Lung (tissue), 12 donors: ENCODE measurements around the gene PRDX2. TPM values are rescaled to one million over a fixed set of nuclear protein-coding genes. Genes with fewer than 3 reads are reported as not detected.

Experiments
- ATAC-seq: fragments of 200-7000 bp; cut with Tn5 transposase; one replicate; pipeline ENCODE4 v1.9.1; 2020; ENCODE audit warnings: moderate number of reproducible peaks; ENCODE audit not compliant: insufficient read depth, low FRiP score
- DNase-seq, 3 donors: peaks; one replicate each; pipeline ENCODE4 v3.0.0-alpha.2; 2013 to 2017
- H3K27ac ChIP-seq, 2 donors: one replicate each; pipeline ENCODE4 v1.5.1; 2013; ENCODE audit warnings: mild to moderate bottlenecking in 2 of 2, moderate library complexity in 2 of 2, control low read depth in 1 of 2, inconsistent platforms in 1 of 2, low read depth in 1 of 2, low read length in 1 of 2
- H3K27me3 ChIP-seq, 3 donors: one replicate each; pipeline ENCODE4 v1.5.1; 2013; ENCODE audit warnings: low read length in 2 of 3; ENCODE audit not compliant: control insufficient read depth in 3 of 3, insufficient read depth in 3 of 3
- H3K36me3 ChIP-seq, 4 donors: one replicate each; pipeline ENCODE4 v1.5.1; 2013; ENCODE audit warnings: low read length in 4 of 4, mild to moderate bottlenecking in 1 of 4, moderate library complexity in 1 of 4; ENCODE audit not compliant: control insufficient read depth in 4 of 4, insufficient read depth in 4 of 4
- H3K4me1 ChIP-seq, 5 donors: one replicate each; pipeline ENCODE4 v1.5.1; 2013; ENCODE audit warnings: low read length in 5 of 5, mild to moderate bottlenecking in 2 of 5, moderate library complexity in 1 of 5; ENCODE audit not compliant: control insufficient read depth in 5 of 5, insufficient read depth in 5 of 5
- H3K4me3 ChIP-seq: one replicate; pipeline ENCODE4 v1.5.1; 2013; ENCODE audit warnings: mild to moderate bottlenecking, control low read depth, moderate library complexity
- H3K9ac ChIP-seq, 2 donors: one replicate each; pipeline ENCODE4 v1.5.1; 2013; ENCODE audit warnings: low read length in 2 of 2, control low read depth in 1 of 2; ENCODE audit not compliant: insufficient read depth in 1 of 2
- H3K9me3 ChIP-seq, 4 donors: one replicate each; pipeline ENCODE4 v1.5.1; 2013; ENCODE audit warnings: low read length in 3 of 4, mild to moderate bottlenecking in 1 of 4, moderate library complexity in 1 of 4; ENCODE audit not compliant: control insufficient read depth in 4 of 4, insufficient read depth in 3 of 4
- WGBS, 2 donors: extraction: QIAGEN DNeasy Blood & Tissue Kit; methylation state at CpG; one replicate each; pipeline ENCODE4 v1.1.7; 2013; 5-methylcytosine and 5-hydroxymethylcytosine counted together
- polyA plus RNA-seq, 2 donors: library from polyadenylated mRNA; stranded (reverse); fragments of 200-250 nt; gene quantifications; one replicate each; pipeline ENCODE4 v1.2.1, GENCODE V29; 2013
- total RNA-seq, 2 donors: library from RNA; depleted of rRNA in 1 of 2; stranded (reverse); fragments of >200 nt in 1 of 2; gene quantifications; one replicate each; pipeline ENCODE4 v1.2.1, GENCODE V29; 2014 to 2021
- TF ChIP-seq, protein P1 (sequence below): IDR thresholded peaks from 2 replicates; pipeline ENCODE4 v1.5.1; 2012; ENCODE audit warnings: mild to moderate bottlenecking; ENCODE audit errors: control extremely low read depth, extremely low read depth
- donor health status: control.
- donor health status: control.
- donor health status: Bipolar disorder and iron deficiency.
- donor health status: healthy.
- donor health status: DM: yes; HTN: yes; CAD: no.

PRDX2 gene
- total and polyA plus RNA-seq, 4 donors: 132 to 196 (median 173) TPM

DNA sequence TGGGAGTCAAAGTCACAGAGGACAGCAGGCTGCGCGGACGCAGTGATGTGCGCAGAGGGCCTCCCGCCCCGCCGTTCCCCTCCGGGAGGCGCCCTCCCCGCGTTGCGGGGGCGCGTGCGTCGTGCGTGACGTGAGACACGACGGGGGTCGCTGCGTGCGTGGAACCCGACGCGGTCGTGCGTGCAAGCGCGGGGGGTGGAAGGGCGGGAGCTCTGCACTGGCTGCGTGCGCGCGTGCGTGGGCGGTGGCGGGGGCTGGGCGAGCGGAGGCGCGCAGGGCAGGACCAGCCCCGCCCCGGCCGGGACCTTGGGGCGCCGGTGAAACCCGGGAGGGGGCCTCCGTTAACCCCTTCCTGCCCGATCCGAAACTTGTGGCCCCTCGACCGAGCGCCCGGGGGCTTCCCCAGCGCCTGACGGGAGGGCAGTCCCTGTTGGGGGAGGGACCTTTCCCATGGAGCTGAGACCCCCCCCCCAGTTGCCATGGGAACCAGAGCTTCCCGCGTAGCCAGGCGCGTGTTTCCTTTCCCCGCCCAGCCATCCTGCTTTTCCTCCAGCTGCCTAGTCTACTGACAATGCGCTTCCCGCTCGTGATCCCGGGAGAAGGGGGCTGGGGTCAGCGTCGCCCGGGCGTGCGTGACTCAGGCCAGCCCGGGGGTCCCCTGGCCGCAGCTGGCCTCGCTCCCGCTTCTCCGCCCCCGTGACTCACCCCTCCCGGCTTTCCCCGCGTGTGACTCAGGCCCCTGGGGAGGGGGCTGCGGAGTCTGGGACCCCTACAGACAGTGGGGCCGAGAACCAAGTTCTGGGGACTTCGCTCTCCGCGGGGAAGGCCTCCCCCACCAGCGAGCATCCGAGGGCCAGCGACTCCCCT is 18.9 kb downstream of the PRDX2 start:
- Histone ChIP-seq H3K9ac (peak overlapping the region; percentile 39 to 94), H3K4me1 (peaks cover 0 to 79% (median 42%) of the 10 kb centered on the region in 5 donors), H3K36me3 (no peaks in the 10 kb centered on the region), H3K4me3 (peak overlapping the region; percentile 40), H3K27ac (peak overlapping the region; percentile 86 to 87), H3K9me3 (no peaks in the 10 kb centered on the region), H3K27me3 (no peaks in the 10 kb centered on the region)
- peak; percentile 58 for ATAC-seq
- 0 to 1% methylated on average over 64 to 88 of the region's 88 CpGs for WGBS, 2 donors
- TF ChIP-seq, protein P1, sequence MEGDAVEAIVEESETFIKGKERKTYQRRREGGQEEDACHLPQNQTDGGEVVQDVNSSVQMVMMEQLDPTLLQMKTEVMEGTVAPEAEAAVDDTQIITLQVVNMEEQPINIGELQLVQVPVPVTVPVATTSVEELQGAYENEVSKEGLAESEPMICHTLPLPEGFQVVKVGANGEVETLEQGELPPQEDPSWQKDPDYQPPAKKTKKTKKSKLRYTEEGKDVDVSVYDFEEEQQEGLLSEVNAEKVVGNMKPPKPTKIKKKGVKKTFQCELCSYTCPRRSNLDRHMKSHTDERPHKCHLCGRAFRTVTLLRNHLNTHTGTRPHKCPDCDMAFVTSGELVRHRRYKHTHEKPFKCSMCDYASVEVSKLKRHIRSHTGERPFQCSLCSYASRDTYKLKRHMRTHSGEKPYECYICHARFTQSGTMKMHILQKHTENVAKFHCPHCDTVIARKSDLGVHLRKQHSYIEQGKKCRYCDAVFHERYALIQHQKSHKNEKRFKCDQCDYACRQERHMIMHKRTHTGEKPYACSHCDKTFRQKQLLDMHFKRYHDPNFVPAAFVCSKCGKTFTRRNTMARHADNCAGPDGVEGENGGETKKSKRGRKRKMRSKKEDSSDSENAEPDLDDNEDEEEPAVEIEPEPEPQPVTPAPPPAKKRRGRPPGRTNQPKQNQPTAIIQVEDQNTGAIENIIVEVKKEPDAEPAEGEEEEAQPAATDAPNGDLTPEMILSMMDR: no peak
- peak; percentile 90 to 93 (median 92) for DNase-seq

DNA sequence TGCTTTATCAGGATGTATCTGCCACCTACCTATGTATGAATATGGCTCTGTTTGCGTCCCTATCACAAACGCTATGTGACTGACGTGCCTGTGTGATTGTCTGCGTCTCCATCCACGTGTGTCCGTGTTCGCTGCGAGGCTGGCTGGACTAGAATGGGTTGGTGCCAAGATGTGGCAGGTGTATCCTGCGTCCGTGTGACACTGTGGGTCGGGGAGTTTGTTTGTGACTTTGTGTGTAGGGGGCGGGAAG is 19.5 kb downstream of the PRDX2 start:
- H3K4me1 ChIP-seq: peaks cover 0 to 79% (median 42%) of the 10 kb centered on the region in 5 donors
- WGBS, 2 donors: 0 to 2% methylated on average over 12 of the region's 12 CpGs

DNA sequence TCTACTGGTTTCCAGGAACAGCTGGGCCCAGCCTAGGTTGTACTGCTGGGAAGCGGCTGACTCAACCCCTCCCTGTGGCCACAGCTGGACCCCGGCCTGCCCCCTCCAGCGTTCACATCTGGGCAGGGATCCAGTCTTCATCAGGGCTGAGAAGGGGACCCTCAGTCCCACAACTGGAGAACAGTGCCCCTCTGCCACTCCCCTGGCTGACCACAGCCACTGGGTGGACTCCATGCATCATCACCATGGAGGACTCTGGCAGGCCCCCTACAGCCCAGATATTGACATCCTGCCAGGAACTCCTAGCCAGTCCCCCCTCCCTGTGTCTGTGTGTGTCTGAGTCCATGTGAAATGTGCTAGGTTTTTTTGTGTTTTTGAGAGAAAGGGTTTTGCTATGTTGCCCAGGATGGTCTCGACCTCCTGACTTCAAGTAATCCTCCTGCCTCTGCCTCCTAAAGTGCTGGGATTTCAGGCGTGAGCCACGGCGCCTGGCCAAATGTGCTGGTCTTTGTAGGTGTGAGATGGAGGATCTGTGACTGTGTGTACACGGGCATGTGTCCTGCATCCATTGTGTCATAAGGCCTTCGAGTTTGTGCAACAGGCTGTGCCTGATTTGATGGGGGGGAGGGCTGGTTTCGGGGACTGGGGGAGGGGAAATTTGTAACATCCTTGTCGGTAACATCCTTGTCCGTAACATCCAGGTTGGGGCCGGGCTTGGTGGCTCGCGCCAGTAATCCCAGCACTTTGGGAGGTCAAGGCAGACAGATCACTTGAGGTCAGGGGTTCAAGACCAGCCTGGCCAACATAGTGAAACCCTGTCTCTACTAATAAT is 22.2 kb downstream of the PRDX2 start:
- Histone ChIP-seq H3K4me1 (peaks cover 0 to 58% (median 27%) of the 10 kb centered on the region in 5 donors), H3K9me3 (no peaks in the 10 kb centered on the region), H3K9ac (peak overlapping the region in 1 of 2 donors; percentile 24), H3K4me3 (no peak overlapping the region), H3K27me3 (no peaks in the 10 kb centered on the region), H3K27ac (peak overlapping the region; percentile 86 to 91), H3K36me3 (peaks cover 0 to 2% (median 0%) of the 10 kb centered on the region in 4 donors)
- 33 to 62% methylated on average over 15 of the region's 15 CpGs for WGBS, 2 donors
- DNase-seq (peak; percentile 95), ATAC-seq (no peak)
- TF ChIP-seq, protein P1: no peak

More for the DNA sequence above, 19.5 kb downstream of the PRDX2 start:
- DNase-seq (peak in 1 of 3 donors; percentile 62), ATAC-seq (no peak)
- H3K27me3 ChIP-seq: no peaks in the 10 kb centered on the region
- TF ChIP-seq, protein P1: no peak
- no peaks in the 10 kb centered on the region for H3K9me3 ChIP-seq
- peak overlapping the region; percentile 86 to 87 for H3K27ac ChIP-seq
- H3K4me3 ChIP-seq: peak overlapping the region; percentile 40
- H3K36me3 ChIP-seq: no peaks in the 10 kb centered on the region
- H3K9ac ChIP-seq: peak overlapping the region; percentile 39 to 94
